ENCODE results near the gene ZP2.

GRCh38 chr16:21192991-21193390 lies 18.4 kb downstream of the ZP2 start:
- TF ChIP-seq CTCF (IDR thresholded peaks at IDR 0.05), result no peak
- no peak for TF ChIP-seq POLR2A (IDR thresholded peaks at IDR 0.05)

Measured in ovary (tissue), 3 donors.